Measurements from ENCODE around the gene XPNPEP1.

XPNPEP1 gene

GRCh38 chr10:109892117-109892516 is 31.2 kb downstream of the XPNPEP1 start:
- DNase-seq, result no peak

DNA sequence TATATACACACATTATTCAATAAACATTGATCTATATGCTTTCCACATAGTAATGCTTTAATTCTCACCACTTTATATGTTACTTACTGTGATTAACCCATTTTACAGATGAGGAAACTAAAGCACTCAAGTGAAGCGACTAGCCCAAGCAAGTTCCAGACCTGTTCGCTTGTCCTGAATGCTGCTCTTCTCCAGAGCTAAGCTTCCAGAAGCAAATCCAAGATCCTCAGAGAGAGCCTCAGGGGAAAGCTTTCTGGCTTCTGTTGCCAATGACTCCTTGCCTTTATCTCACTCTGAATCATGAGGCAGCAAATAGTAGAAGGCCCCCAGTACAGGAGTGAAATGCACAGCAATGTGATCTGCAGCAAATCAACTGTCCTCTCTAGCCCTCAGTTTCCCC is 32.2 kb downstream of the XPNPEP1 start:
- DNase-seq, result no peak

DNA sequence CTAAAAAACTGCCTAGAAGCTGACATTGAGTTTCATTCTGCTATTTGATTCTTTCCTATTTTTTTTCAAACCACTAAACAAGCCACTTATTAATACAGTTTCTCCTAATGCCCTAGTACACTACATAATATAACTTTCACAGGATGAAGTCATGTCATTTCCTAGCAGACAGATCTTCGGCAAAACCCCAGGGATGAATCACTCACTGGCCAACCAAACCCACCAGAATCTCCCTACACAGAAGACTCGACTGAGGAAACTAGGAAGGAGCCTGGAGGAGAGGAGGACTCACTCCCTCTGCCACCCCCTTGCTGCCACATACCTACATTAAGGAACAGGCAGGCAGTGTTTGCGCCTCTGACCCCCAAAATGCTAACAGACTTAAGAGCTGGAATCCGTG is 33.4 kb downstream of the XPNPEP1 start:
- no peak for DNase-seq

DNA sequence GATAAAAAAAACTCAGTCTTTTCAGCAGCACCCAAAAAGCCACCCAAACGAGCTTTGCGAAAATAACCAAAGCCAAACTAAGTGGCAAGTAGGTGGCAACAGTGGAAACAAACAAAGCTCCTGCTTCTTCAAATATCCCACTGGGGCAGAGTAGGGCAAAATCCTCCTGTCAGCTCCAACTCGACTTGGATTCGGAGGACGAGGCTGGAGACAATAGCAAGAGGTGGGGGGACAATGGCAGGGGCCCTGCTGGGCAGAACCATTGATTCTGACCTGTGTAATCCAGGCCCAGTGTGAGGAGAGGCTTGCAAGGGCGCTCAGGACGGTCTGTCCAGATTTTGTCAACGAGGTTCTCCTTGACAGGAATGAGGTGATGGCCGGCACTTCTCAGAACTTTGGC is 35.5 kb downstream of the XPNPEP1 start:
- no peak for DNase-seq

DNA sequence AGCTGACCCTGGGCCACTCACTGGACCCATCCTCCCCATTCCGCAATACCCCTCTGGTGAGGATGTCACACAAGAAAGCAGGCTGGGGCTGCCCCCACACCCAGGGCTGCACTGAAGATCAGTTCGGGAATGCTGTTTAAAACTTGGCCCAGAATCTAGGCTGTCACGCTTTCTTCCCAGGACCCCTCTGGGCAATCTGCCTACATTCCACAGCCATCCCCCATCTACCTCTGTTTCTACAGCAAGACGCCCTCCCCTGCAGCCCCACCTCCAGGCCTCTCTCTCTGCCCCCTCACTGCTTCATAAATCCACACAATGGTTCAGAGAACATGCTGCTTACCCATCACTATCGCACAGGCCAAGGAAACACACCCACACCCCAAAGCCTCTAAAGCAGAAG is 36.1 kb downstream of the XPNPEP1 start:
- DNase-seq, result no peak

DNA sequence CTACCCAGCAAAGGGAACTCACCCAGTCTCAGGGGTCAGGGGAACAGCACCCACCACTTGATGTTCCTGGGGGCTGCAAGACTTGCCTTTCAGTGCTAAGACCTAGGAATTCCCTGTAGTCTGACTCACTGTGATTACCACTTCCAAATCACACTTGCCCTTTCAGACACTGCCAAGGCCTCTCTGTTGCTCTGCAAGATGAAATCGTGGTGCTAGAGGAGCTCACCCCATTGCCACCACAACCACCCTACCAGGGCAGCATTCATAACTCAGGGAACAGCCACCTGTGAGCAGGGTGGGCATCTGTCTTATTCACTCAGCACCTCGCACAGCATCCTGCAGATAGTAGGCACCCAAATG is 36.5 kb downstream of the XPNPEP1 start:
- no peak for DNase-seq

GRCh38 chr10:109886037-109886780 is 37.1 kb downstream of the XPNPEP1 start:
- DNase-seq, result no peak

- DNase-seq, result peak; percentile 50
Observed at GRCh38 chr10:109883859-109884771, 39.2 kb downstream of the XPNPEP1 start.

- no peak for DNase-seq
Observed at GRCh38 chr10:109882251-109883057, 40.9 kb downstream of the XPNPEP1 start.

DNA sequence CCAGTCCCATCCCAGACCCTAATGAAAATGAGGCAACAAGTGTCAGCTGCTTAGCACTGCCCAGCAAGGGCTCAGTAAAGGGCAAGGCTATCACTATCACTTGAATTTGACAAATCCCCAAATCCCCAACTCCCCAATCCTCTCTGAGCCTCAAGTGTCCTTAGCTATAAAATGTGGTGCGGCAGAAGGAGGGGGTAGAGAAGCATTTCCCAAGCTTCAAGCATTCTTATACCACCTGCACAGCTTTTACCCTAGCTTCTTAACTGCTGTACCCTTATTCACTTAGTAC is 41.6 kb downstream of the XPNPEP1 start:
- no peak for DNase-seq

GRCh38 chr10:109880886-109881768 is 42.2 kb downstream of the XPNPEP1 start:
- no peak for DNase-seq

DNA sequence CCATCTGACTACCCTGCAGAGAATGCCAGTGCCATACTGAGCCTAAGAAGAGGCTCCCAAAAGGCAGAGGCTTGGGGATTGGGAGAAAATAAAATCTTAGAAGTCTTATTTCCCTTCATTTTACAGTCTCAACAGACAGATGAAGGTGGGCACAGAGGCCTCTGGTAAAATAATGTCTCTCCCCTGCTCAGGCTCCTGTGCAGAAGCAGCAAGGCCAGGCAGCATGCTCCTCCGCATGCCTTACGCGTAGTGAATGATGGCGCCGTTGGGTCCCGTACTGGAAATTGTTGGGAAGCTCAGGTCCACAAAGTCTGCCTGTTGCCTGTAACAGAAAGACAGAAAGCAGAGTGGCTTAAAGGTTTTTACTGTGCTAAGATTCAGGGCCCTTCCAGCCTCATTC is 45.8 kb downstream of the XPNPEP1 start:
- DNase-seq, result no peak

GRCh38 chr10:109875828-109876821 is 47.2 kb downstream of the XPNPEP1 start:
- no peak for DNase-seq

DNA sequence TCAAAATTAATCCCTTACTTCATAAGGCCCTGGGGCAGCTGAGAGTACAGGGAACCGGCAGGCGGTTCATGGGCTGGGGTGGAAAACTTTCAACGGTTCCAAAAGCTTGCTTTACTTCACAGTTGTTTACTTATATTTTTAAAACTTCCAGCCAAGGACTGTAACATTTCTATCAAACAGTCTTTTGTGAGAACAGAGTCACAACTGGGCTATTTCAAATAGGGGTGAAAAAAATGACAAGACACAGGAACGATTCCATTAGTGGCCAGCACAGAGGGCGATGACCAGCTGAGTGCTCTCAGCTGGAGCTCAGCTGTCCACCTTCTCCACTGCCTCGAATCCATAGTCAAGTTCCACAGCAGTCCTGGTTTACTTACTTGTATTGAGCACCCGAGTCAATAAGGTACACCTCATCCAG is 48.2 kb downstream of the XPNPEP1 start:
- DNase-seq, result no peak

- DNase-seq, result no peak
Observed at GRCh38 chr10:109871476-109871875, 51.8 kb downstream of the XPNPEP1 start.

- DNase-seq, result no peak
Observed at GRCh38 chr10:109866995-109867635, 56.2 kb downstream of the XPNPEP1 start.

GRCh38 chr10:109866168-109866994 is 56.9 kb downstream of the XPNPEP1 start:
- no peak for DNase-seq

- no peak for DNase-seq
Observed at GRCh38 chr10:109863775-109864174, 59.5 kb downstream of the XPNPEP1 start.

DNA sequence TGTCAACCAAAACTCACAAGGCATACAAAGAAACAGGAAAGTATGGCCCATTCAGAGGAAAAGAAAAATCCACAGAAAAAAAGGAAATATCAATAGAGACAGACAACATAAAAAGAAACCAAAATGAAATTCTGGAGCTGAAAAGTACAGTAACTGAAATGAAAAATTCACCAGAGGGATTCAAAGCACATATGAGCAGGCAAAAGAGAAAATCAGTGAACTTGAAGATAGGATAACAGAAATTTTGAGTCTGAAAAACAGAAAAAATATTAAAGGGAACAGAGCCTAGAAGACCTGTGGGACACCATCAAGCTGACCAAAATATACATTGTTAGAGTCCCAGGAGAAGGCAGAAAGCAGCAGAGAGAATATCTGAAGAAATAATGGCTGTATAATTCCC is 60.6 kb downstream of the XPNPEP1 start:
- no peak for DNase-seq

DNA sequence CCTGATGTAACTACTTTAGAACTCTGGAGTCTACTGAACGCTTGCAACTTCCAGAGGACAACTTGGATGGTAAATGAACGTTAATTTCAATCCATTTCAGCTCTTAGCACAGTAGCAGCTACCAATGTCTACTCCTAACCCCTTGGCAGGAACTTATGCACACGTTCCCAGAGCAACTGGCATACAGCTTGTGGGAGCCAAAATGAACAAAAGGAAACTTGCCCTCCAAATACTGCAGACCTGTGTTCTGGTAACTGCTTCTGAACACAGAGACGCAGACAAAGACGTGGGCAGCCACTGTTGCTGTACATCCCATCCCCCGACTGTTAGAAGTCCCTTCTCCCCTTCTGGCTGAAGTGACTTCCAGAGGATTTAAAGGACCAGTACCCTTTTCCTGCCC is 61.3 kb downstream of the XPNPEP1 start:
- DNase-seq, result no peak

Data from central memory CD4-positive, alpha-beta T cell (primary cell).